CD8-positive, alpha-beta memory T cell (primary cell): ENCODE measurements around the gene HOXC13. TPM values are rescaled to one million over a fixed set of nuclear protein-coding genes. Genes with fewer than 3 reads are reported as not detected.

Source experiments
- CTCF ChIA-PET: fragments of 350-600 bp; sonication (Branson Sonifier 250); formaldehyde crosslinking; loops from one replicate; lab custom pipeline; 2021; ENCODE audit warnings: antibody characterized with exemption; lab: Charles Lee
- POLR2A ChIA-PET: fragments of 350-600 bp; sonication (Branson Sonifier 250); formaldehyde crosslinking; loops from one replicate; lab custom pipeline; 2021; ENCODE audit warnings: antibody characterized with exemption; lab: Charles Lee
- DNase-seq, 5 donors: peaks; one replicate each; pipeline versions ENCODE4 v3.0.0 to v3.0.0-alpha.2; 2020 to 2022; ENCODE audit warnings: mixed read lengths in 1 of 5
- H3K27ac ChIP-seq: one replicate; pipeline ENCODE4 v1.7.0; 2013; ENCODE audit warnings: low read depth, mild to moderate bottlenecking, low read length, moderate library complexity
- H3K27me3 ChIP-seq: 2 replicates; pipeline ENCODE4 v1.7.0; 2013; ENCODE audit warnings: low read length, mild to moderate bottlenecking; ENCODE audit not compliant: insufficient read depth, poor library complexity, severe bottlenecking
- H3K36me3 ChIP-seq: 2 replicates; pipeline ENCODE4 v1.7.0; 2013; ENCODE audit warnings: mild to moderate bottlenecking, low read length, moderate library complexity; ENCODE audit not compliant: insufficient read depth
- H3K4me1 ChIP-seq: 2 replicates; pipeline ENCODE4 v1.7.0; 2013; ENCODE audit warnings: mild to moderate bottlenecking, low read length, moderate library complexity; ENCODE audit not compliant: insufficient read depth
- H3K4me3 ChIP-seq: 2 replicates; pipeline ENCODE4 v1.7.0; 2013; ENCODE audit warnings: mild to moderate bottlenecking, low read length
- H3K9me3 ChIP-seq: 2 replicates; pipeline ENCODE4 v1.7.0; 2013; ENCODE audit warnings: mild to moderate bottlenecking, low read length
- H3K27ac Mint-ChIP-seq, 8 donors: one replicate each; pipeline ENCODE4 v1.8.0; 2020 to 2021; ENCODE audit warnings: mixed read lengths in 8 of 8, mild to moderate bottlenecking in 6 of 8, inconsistent platforms in 3 of 8, moderate library complexity in 3 of 8
- H3K27me3 Mint-ChIP-seq, 2 donors: one replicate each; pipeline ENCODE4 v1.8.0; 2020 to 2021; ENCODE audit warnings: mixed read lengths in 2 of 2, mild to moderate bottlenecking in 1 of 2, moderate library complexity in 1 of 2
- H3K36me3 Mint-ChIP-seq, 3 donors: one replicate each; pipeline ENCODE4 v1.8.0; 2020 to 2021; ENCODE audit warnings: mixed read lengths in 3 of 3, inconsistent platforms in 1 of 3, mild to moderate bottlenecking in 1 of 3
- H3K4me1 Mint-ChIP-seq, 3 donors: one replicate each; pipeline ENCODE4 v1.8.0; 2020 to 2021; ENCODE audit warnings: mixed read lengths in 3 of 3, inconsistent platforms in 1 of 3, mild to moderate bottlenecking in 1 of 3
- H3K4me3 Mint-ChIP-seq, 7 donors: one replicate each; pipeline ENCODE4 v1.8.0; 2020 to 2021; ENCODE audit warnings: mixed read lengths in 7 of 7, mild to moderate bottlenecking in 6 of 7, moderate library complexity in 4 of 7, inconsistent platforms in 2 of 7
- H3K9me3 Mint-ChIP-seq, 5 donors: one replicate each; pipeline ENCODE4 v1.8.0; 2020 to 2022; ENCODE audit warnings: mixed read lengths in 5 of 5, mild to moderate bottlenecking in 3 of 5, moderate library complexity in 2 of 5, inconsistent platforms in 1 of 5
- polyA plus RNA-seq: library from polyadenylated mRNA; unstranded; fragments of 300-500 nt; fragmentation: Illumina TruSeq; gene quantifications from one replicate; pipeline ENCODE4 v1.2.3, GENCODE V29; 2021
- total RNA-seq, 2 experiments: library from RNA; stranded (reverse); gene quantifications; one replicate each; pipeline ENCODE4 v1.2.3, GENCODE V29; 2021

Gene HOXC13
- total and polyA plus RNA-seq, 3 experiments from 2014 or later, result not detected

DNA sequence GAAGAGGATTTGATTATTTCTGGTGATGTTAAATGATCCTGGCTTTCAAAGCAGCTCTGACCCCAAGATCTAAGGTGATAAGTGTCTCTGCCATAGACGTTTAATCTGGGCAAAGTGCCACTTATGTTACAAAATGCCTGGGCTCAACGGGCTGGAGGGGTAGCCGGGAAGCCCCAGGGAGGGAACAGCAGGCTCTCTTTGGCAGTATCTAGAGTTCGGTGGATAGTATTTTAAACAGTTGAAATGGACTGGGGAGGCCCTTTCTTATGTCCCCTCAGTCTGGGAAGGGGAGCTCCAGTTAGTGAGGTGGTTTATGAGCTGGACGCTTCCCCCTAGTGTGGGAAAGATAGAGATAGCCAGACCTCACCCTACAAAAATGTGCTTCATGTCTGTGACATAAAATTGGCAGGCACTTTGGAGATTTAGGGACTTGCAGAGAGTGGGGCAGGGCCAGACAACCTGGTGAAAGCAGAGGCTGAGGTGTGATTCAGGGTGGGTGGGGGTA lies 28.8 kb downstream of the HOXC13 start:
- Histone ChIP-seq H3K4me3 (no peak overlapping the region), H3K36me3 (no peaks in the 10 kb centered on the region), H3K9me3 (no peaks in the 10 kb centered on the region), H3K27me3 (peaks cover 98% of the 10 kb centered on the region), H3K27ac (no peak overlapping the region), H3K4me1 (peaks cover 24% of the 10 kb centered on the region)
- Mint-ChIP-seq H3K27me3 (peaks cover 93 to 100% of the 10 kb centered on the region in 2 donors), H3K36me3 (peaks cover 0 to 1% (median 0%) of the 10 kb centered on the region in 3 donors), H3K4me3 (peak overlapping the region in 1 of 7 donors; percentile 10), H3K27ac (peak overlapping the region in 3 of 8 donors; percentile 0 to 36 (median 1)), H3K9me3 (peaks cover 0 to 4% (median 1%) of the 10 kb centered on the region in 5 donors), H3K4me1 (peaks cover 33 to 44% (median 34%) of the 10 kb centered on the region in 3 donors)
- ChIA-PET POLR2A (no interaction called here), CTCF (no interaction called here)
- DNase-seq, result no peak

DNA sequence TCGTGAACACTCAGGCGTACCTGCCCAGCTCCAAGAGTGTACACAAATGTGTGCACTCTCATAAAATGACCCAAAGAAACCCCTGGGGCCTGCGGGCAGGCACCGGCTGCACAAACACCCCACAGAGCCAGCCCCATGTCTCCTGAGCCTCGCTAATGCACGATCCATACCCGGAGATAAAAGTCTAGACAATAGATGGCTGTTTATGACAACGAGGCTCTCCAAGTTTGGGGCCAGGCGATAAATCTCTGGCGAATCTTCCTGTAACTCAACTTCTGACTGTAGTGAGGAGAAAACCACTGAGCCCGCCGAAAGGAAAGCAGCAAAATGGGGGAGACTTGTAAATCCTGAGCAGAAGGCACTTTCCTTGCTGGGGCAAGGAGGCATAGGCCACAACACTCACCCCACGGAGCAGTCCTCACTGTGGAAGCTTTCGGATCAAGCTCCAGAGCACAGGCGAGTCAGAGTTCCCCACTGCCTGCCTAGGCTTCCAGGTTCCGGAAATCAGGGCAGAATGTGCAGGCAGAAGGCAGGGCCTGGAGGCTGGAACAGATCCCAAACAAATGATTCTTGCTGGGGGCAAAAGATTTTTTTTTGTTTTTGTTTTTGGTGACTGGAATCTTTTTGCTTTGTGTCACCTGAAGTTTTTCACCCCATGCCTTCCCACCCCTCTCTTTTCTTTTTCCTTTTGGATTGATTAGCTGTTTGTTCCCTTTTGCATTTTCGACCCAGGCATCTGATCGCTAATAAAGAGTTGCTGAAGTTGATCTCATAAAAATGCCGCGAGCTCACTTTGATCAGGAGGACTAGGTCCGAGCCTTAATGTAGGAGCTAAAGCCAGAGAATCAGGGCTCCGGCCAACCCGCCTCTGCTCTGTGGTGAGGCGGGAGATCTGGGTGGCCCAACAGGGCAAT lies 29.8 kb downstream of the HOXC13 start:
- peaks cover 24% of the 10 kb centered on the region for H3K4me1 ChIP-seq
- ChIA-PET CTCF (no interaction called here), POLR2A (interaction anchor here (1.0 kb wide), 1 partner anchor 14 kb away, joined by 3 read pairs; no protein-coding TSS in a partner anchor)
- peaks cover 98% of the 10 kb centered on the region for H3K27me3 ChIP-seq
- no peak for DNase-seq
- peaks cover 0 to 1% (median 0%) of the 10 kb centered on the region in 3 donors for H3K36me3 Mint-ChIP-seq
- no peak overlapping the region for H3K27ac ChIP-seq
- peak overlapping the region in 1 of 7 donors; percentile 44 for H3K4me3 Mint-ChIP-seq
- H3K27ac Mint-ChIP-seq, result peak overlapping the region in 3 of 8 donors; percentile 1 to 29 (median 20)
- H3K4me1 Mint-ChIP-seq, result peaks cover 36 to 46% (median 38%) of the 10 kb centered on the region in 3 donors
- H3K36me3 ChIP-seq, result no peaks in the 10 kb centered on the region
- H3K9me3 Mint-ChIP-seq, result peaks cover 0 to 12% (median 7%) of the 10 kb centered on the region in 5 donors
- no peak overlapping the region for H3K4me3 ChIP-seq
- no peaks in the 10 kb centered on the region for H3K9me3 ChIP-seq
- peaks cover 93 to 100% of the 10 kb centered on the region in 2 donors for H3K27me3 Mint-ChIP-seq

DNA sequence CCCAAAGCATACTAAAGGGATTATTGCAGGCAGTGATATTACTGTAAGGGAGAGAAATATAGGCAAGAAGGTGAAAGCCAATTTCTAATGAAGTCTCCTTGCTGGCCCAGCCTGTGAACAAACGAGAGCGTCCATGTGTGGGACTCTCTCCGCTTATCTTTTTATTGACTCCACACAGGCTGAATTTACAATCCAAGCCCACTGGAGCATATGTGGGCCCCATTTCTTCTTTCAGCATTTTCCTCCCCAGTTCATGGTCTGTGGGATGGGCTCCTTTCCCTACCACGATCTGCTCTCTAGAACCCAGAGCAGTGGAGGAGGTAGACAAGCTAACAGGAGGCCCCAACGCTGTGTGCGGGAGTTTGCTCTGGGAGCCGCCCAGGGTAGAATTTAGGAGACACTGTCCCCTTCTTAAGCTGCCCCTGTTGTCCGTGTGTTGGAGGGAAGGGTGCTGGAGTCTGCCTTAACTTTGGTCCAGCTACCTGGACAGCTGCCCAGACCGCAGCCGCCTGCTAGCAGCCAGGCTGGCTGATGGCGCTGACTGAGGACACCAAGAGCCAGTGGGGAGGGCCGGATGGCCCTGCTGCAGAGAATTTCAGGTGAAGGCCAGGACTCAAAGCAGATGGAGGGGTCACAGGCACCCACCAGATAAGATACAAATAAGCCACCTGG lies 31.1 kb downstream of the HOXC13 start:
- no peaks in the 10 kb centered on the region for H3K36me3 ChIP-seq
- H3K9me3 Mint-ChIP-seq, result peaks cover 0 to 12% (median 9%) of the 10 kb centered on the region in 5 donors
- POLR2A ChIA-PET, result no interaction called here
- no peak overlapping the region for H3K27ac ChIP-seq
- peaks cover 31 to 42% (median 33%) of the 10 kb centered on the region in 3 donors for H3K4me1 Mint-ChIP-seq
- H3K4me3 Mint-ChIP-seq, result peak overlapping the region in 2 of 7 donors; percentile 43 to 64
- H3K27ac Mint-ChIP-seq, result peak overlapping the region in 1 of 8 donors; percentile 25
- H3K27me3 Mint-ChIP-seq, result peaks cover 93 to 95% of the 10 kb centered on the region in 2 donors
- H3K36me3 Mint-ChIP-seq, result no peaks in the 10 kb centered on the region
- H3K9me3 ChIP-seq, result no peaks in the 10 kb centered on the region
- H3K4me3 ChIP-seq, result no peak overlapping the region
- peaks cover 98% of the 10 kb centered on the region for H3K27me3 ChIP-seq
- peaks cover 30% of the 10 kb centered on the region for H3K4me1 ChIP-seq
- CTCF ChIA-PET, result no interaction called here
- no peak for DNase-seq

DNA sequence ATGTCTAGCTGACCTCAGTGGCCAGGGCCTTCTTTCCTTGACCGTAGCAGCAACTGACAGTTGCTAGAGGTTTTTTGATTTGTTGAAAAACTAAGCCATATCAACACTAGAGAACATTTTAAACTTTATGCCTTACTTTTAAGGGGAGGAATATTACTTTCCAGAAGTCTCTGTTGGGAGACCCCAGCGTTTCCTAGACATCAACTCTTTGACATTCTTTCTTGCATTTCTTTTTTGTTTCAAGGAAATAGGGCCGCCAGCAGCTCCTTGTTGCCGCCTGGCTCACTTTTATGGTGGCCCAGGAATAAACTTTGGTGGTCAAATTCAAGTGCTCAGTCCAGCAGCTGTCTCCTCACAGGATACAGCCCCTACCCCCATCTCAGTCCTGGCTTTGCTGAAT lies 31.8 kb downstream of the HOXC13 start:
- Mint-ChIP-seq H3K36me3 (no peaks in the 10 kb centered on the region), H3K27me3 (peaks cover 91 to 93% of the 10 kb centered on the region in 2 donors), H3K27ac (peak overlapping the region in 1 of 8 donors; percentile 80), H3K4me1 (peaks cover 32 to 41% (median 32%) of the 10 kb centered on the region in 3 donors), H3K9me3 (peaks cover 0 to 12% (median 10%) of the 10 kb centered on the region in 5 donors), H3K4me3 (peak overlapping the region in 1 of 7 donors; percentile 29)
- Histone ChIP-seq H3K27ac (no peak overlapping the region), H3K4me3 (no peak overlapping the region), H3K4me1 (peaks cover 29% of the 10 kb centered on the region), H3K36me3 (no peaks in the 10 kb centered on the region), H3K27me3 (peaks cover 98% of the 10 kb centered on the region), H3K9me3 (no peaks in the 10 kb centered on the region)
- CTCF ChIA-PET, result no interaction called here
- POLR2A ChIA-PET, result no interaction called here
- DNase-seq, result no peak

DNA sequence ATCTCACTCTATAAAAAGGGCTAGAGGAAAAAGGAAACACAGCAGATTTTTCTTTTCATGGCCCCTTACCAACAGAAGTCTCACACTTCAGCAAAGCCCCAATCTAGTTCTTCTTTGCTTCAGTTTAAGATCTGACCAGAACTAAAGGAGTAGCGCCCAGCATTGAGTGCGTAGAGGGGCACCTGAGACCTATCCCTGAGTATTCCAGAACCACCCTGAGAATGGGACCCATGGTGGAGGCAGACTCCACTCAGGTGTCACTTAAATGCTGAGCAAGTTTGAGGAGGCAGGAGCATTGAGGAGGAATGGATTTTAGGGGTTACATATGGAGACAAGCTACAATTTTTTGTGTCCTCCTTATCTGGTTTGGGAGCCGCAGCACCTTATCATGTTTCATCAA lies 32.5 kb downstream of the HOXC13 start:
- peak overlapping the region in 2 of 8 donors; percentile 20 to 80 for H3K27ac Mint-ChIP-seq
- H3K27me3 Mint-ChIP-seq, result peaks cover 92 to 93% of the 10 kb centered on the region in 2 donors
- peaks cover 98% of the 10 kb centered on the region for H3K27me3 ChIP-seq
- no peaks in the 10 kb centered on the region for H3K36me3 ChIP-seq
- no peak overlapping the region for H3K27ac ChIP-seq
- DNase-seq, result no peak
- peaks cover 30 to 39% (median 31%) of the 10 kb centered on the region in 3 donors for H3K4me1 Mint-ChIP-seq
- POLR2A ChIA-PET, result no interaction called here
- peaks cover 0 to 14% (median 10%) of the 10 kb centered on the region in 5 donors for H3K9me3 Mint-ChIP-seq
- H3K4me3 ChIP-seq, result no peak overlapping the region
- H3K4me1 ChIP-seq, result peaks cover 27% of the 10 kb centered on the region
- H3K4me3 Mint-ChIP-seq, result peak overlapping the region in 2 of 7 donors; percentile 28 to 29
- H3K36me3 Mint-ChIP-seq, result no peaks in the 10 kb centered on the region
- no peaks in the 10 kb centered on the region for H3K9me3 ChIP-seq
- CTCF ChIA-PET, result no interaction called here

DNA sequence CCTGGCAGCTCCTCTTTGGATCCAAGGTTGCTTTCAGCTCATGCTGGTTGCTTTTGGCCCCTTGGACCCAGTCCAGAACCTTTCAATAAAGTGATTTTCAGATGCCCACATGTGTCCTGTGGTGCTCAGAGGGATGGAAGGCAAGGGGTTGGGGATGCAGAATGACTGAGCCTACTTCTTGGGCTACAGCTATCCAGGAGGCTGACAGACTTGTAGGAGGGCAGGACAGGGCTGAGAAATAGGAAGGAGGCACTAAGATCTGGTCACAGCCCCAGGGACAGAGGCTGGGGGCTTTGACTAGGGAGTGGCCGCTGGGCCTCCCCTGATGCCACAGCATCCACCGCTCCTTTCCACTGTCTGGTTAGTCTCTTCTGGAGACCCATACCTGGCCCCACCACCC lies 33.1 kb downstream of the HOXC13 start:
- Mint-ChIP-seq H3K27ac (peak overlapping the region in 3 of 8 donors; percentile 48 to 80 (median 74)), H3K9me3 (peaks cover 0 to 14% (median 10%) of the 10 kb centered on the region in 5 donors), H3K36me3 (no peaks in the 10 kb centered on the region), H3K4me3 (peak overlapping the region in 2 of 7 donors; percentile 29 to 49), H3K27me3 (peaks cover 92% of the 10 kb centered on the region in 2 donors), H3K4me1 (peaks cover 25 to 33% (median 26%) of the 10 kb centered on the region in 3 donors)
- no peaks in the 10 kb centered on the region for H3K9me3 ChIP-seq
- CTCF ChIA-PET, result interaction anchor here (1.2 kb wide), 1 partner anchor 35 kb away, joined by 3 read pairs; no protein-coding TSS in a partner anchor
- POLR2A ChIA-PET, result no interaction called here
- DNase-seq, result no peak
- peaks cover 98% of the 10 kb centered on the region for H3K27me3 ChIP-seq
- H3K27ac ChIP-seq, result no peak overlapping the region
- peaks cover 21% of the 10 kb centered on the region for H3K4me1 ChIP-seq
- no peak overlapping the region for H3K4me3 ChIP-seq
- H3K36me3 ChIP-seq, result no peaks in the 10 kb centered on the region

DNA sequence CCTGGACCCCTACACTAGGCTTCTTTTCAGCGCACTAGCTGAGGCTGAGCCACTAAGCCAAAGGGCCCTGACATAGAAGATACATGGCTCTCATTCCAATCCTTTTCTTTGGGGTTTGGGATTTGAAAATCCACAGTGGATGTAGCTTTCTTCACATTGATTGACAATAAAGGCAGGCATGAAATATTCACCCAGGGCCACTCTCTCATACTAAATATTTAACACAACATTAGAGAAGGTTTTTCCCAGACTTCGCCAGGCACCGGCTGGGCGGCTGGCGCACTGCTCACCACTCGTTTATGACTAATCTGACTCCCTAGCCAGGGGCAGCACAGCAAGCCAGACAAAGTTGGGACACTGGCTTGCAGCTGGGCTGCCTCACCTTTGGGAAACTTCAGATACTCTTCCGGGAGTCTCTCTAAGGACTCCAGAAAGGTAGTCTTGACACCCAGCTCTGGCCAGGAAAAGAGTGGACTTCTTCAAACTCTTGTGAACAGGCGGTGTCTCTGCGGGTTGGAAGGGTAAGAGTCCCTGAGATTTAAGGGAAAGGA lies 33.6 kb downstream of the HOXC13 start:
- peaks cover 0 to 15% (median 12%) of the 10 kb centered on the region in 5 donors for H3K9me3 Mint-ChIP-seq
- H3K4me1 Mint-ChIP-seq, result peaks cover 24 to 32% (median 25%) of the 10 kb centered on the region in 3 donors
- DNase-seq, result no peak
- Histone ChIP-seq H3K4me1 (peaks cover 21% of the 10 kb centered on the region), H3K27me3 (peaks cover 98% of the 10 kb centered on the region), H3K36me3 (no peaks in the 10 kb centered on the region), H3K9me3 (no peaks in the 10 kb centered on the region), H3K4me3 (no peak overlapping the region), H3K27ac (no peak overlapping the region)
- H3K27ac Mint-ChIP-seq, result peak overlapping the region in 3 of 8 donors; percentile 48 to 80 (median 74)
- H3K36me3 Mint-ChIP-seq, result no peaks in the 10 kb centered on the region
- peak overlapping the region in 3 of 7 donors; percentile 4 to 86 (median 5) for H3K4me3 Mint-ChIP-seq
- ChIA-PET POLR2A (no interaction called here), CTCF (interaction anchor here (1.2 kb wide), 1 partner anchor 35 kb away, joined by 3 read pairs; no protein-coding TSS in a partner anchor)
- H3K27me3 Mint-ChIP-seq, result peaks cover 92 to 95% of the 10 kb centered on the region in 2 donors
